Heart left ventricle (tissue), 16 donors: ENCODE results near the gene ATXN1. TPM values are rescaled to one million over a fixed set of nuclear protein-coding genes. Genes with fewer than 3 reads are reported as not detected.
"Not testable (repeated sequence)": the region's sequence is repeated elsewhere in the genome, so short reads cannot be mapped to it uniquely, and the experiment has no call there.

Experiments
- ATAC-seq, 4 donors: fragments of 200-7000 bp; cut with Tn5 transposase; one replicate each; pipeline ENCODE4 v1.9.1; 2020 to 2022; ENCODE audit warnings: moderate library complexity in 4 of 4, mild to moderate bottlenecking in 3 of 4, moderate number of reproducible peaks in 1 of 4
- DNase-seq, 5 donors: peaks; one replicate each; pipeline ENCODE4 v3.0.0-alpha.2; 2020
- H3K27ac ChIP-seq, 12 donors: fragments of 200-600 bp; sonication (generic) in 4 of 12; one replicate each; pipeline versions ENCODE4 v1.5.0 to v1.8.0; 2016 to 2022; ENCODE audit warnings: mild to moderate bottlenecking in 2 of 12
- H3K27me3 ChIP-seq, 9 donors: fragments of 200-600 bp; sonication (generic) in 2 of 9; one replicate each; pipeline versions ENCODE4 v1.5.1 to v1.8.0; 2016 to 2022; ENCODE audit warnings: mild to moderate bottlenecking in 3 of 9
- H3K36me3 ChIP-seq, 9 donors: fragments of 200-600 bp; sonication (generic) in 2 of 9; one replicate each; pipeline versions ENCODE4 v1.5.0 to v1.8.0; 2018 to 2022; ENCODE audit warnings: mild to moderate bottlenecking in 2 of 9
- H3K4me1 ChIP-seq, 12 donors: fragments of 200-600 bp; sonication (generic) in 4 of 12; one replicate each; pipeline versions ENCODE4 v1.5.0 to v1.8.0; 2016 to 2022; ENCODE audit warnings: mild to moderate bottlenecking in 3 of 12
- H3K4me3 ChIP-seq, 12 donors: fragments of 200-600 bp; sonication (generic) in 4 of 12; one replicate each; pipeline versions ENCODE4 v1.5.0 to v1.8.0; 2017 to 2022; ENCODE audit warnings: mild to moderate bottlenecking in 9 of 12, moderate library complexity in 4 of 12
- H3K9me3 ChIP-seq, 12 donors: fragments of 200-600 bp; sonication (generic) in 4 of 12; one replicate each; pipeline versions ENCODE4 v1.5.0 to v1.8.0; 2016 to 2022; ENCODE audit warnings: mild to moderate bottlenecking in 1 of 12
- POLR2A ChIP-seq, 2 donors: fragments of 450-650 bp; IDR thresholded peaks; one replicate each; pipeline ENCODE4 v1.6.1; 2017; ENCODE audit warnings: antibody characterized with exemption in 2 of 2, mild to moderate bottlenecking in 2 of 2, moderate library complexity in 2 of 2
- WGBS, 4 donors: extraction: QIAGEN DNeasy Blood & Tissue Kit in 2 of 4; methylation state at CpG; one replicate each; pipeline versions ENCODE4 v1.1.5 to v1.1.7; 2013 to 2018; 5-methylcytosine and 5-hydroxymethylcytosine counted together
- intact Hi-C, 10 donors: fragments of 100-400 bp; cut with DNase I; formaldehyde crosslinking; loops; one replicate each; pipeline versions ENCODE4 v1.11.1 to v1.14.2; 2022
- polyA plus RNA-seq, 2 donors: library from polyadenylated mRNA; stranded (reverse); fragments of 200-250 nt; gene quantifications; one replicate each; pipeline ENCODE4 v1.2.3, GENCODE V29; 2013
- total RNA-seq, 9 donors: library from RNA; depleted of rRNA in 2 of 9; stranded (reverse); fragments of >200 nt in 2 of 9; fragmentation: NEBNext Ultra II Directional in 3 of 9; extraction: Animal tissue kit (Norgen Biotek cat#: 25700) in 3 of 9; gene quantifications; one replicate each; pipeline versions ENCODE4 v1.1.0 to v1.2.4, GENCODE V29; 2016 to 2023
- TF ChIP-seq, protein P1 (sequence below), 12 donors: fragments of 200-600 bp; sonication (generic) in 4 of 12; IDR thresholded peaks; one replicate each; pipeline versions ENCODE4 v1.5.0 to v1.8.0; 2018 to 2022; ENCODE audit warnings: antibody characterized with exemption in 12 of 12, mild to moderate bottlenecking in 5 of 12
- donor health status: ischemic (EF 13 %, LVEDD 7.1; RV severe dilation, severe dysfunction).
- donor health status: healthy with polysubstance abuse.
- donor health status: DM: no; HTN: yes; CAD: no.
- donor health status: DM: no; HTN: no; CAD: no.
- donor health status: ischemic (EF 25% LVEDD 6.9; RV normal size, moderate dysfunction).
- donor health status: ischemic (EF 25% LVEDD 5.7; RV mildly dilated, moderate dysfunction).
- donor health status: healthy.
- donor health status: DM: yes; HTN: yes; CAD: no.
- donor health status: ischemic (EF 35%, LVEDD 5.7; RV mildly dilated, moderate dysfunction).
- donor health status: nonischemic (EF 11% LVEDD 7.7; RV severe dilation, severe dysfunction).
- donor health status: DM: yes; HTN: yes; CAD: no.
- donor health status: PGD.
- donor health status: ischemic (EF 29% LVEDD 5.4; RV normal size, mild dysfunction).
- donor health status: nonischemic (EF 23%, LVEDD 6.1; RV moderate dilation, normal function).

The ATXN1 gene
- total and polyA plus RNA-seq, 11 donors, result 8.7 to 51.8 (median 36.0) TPM

DNA sequence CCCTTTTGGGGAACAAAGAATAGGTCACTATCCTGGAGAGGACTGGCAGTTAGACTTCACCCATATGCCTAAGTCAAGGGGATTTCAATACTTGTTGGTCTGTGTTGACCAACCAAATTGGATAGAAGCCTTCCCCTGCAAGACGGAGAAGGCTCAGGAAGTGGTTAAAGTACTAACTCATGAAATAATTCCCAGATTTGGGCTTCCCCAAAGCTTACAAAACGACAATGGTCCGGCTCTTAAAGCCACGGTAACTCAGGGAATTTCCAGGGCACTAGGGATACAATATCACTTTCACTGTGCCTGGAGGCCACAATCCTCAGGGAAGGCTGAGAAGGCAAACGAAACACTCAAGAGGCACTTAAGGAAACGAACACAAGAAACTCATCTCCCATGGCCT lies 299.8 kb downstream of the ATXN1 start:
- no peak for ATAC-seq
- H3K4me1 ChIP-seq, result peaks cover 0 to 6% (median 0%) of the 10 kb centered on the region in 12 donors
- no peaks in the 10 kb centered on the region for H3K27me3 ChIP-seq
- H3K27ac ChIP-seq, result no peak overlapping the region
- no peak overlapping the region for H3K4me3 ChIP-seq
- TF ChIP-seq, protein P1, sequence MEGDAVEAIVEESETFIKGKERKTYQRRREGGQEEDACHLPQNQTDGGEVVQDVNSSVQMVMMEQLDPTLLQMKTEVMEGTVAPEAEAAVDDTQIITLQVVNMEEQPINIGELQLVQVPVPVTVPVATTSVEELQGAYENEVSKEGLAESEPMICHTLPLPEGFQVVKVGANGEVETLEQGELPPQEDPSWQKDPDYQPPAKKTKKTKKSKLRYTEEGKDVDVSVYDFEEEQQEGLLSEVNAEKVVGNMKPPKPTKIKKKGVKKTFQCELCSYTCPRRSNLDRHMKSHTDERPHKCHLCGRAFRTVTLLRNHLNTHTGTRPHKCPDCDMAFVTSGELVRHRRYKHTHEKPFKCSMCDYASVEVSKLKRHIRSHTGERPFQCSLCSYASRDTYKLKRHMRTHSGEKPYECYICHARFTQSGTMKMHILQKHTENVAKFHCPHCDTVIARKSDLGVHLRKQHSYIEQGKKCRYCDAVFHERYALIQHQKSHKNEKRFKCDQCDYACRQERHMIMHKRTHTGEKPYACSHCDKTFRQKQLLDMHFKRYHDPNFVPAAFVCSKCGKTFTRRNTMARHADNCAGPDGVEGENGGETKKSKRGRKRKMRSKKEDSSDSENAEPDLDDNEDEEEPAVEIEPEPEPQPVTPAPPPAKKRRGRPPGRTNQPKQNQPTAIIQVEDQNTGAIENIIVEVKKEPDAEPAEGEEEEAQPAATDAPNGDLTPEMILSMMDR (IDR thresholded peaks at IDR 0.05), result no peak
- no peak for TF ChIP-seq POLR2A (IDR thresholded peaks at IDR 0.05)
- intact Hi-C loops, result no loop called here
- no peak for DNase-seq
- peaks cover 0 to 8% (median 0%) of the 10 kb centered on the region in 12 donors for H3K9me3 ChIP-seq
- 59 to 69% (median 64%) methylated on average over 6 of the region's 6 CpGs for WGBS, 4 donors
- H3K36me3 ChIP-seq, result no peaks in the 10 kb centered on the region

DNA sequence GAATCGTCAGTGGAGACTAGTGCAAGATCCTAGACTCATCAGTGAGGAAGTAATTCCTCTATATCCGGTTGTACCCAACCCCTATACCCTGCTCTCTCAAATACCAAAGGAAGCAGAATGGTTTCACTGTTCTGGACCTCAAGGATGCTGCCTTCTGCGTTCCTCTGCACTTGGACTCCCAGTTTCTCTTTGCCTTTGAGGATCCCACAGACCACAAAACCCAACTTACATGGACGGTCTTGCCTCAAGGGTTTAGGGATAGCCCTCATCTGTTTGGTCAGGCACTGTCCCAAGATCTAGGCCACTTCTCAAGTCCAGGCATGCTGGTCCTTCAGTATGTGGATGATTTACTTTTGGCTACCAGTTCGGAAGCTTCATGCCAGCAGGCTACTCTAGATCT lies 301.8 kb downstream of the ATXN1 start:
- H3K27ac ChIP-seq, H3K4me1 ChIP-seq, H3K27me3 ChIP-seq, H3K4me3 ChIP-seq, H3K36me3 ChIP-seq, DNase-seq, intact Hi-C loops, ATAC-seq: not testable (repeated sequence)
- H3K9me3 ChIP-seq, result peaks cover 0 to 21% (median 3%) of the 10 kb centered on the region in 12 donors
- WGBS, 4 donors, result 84 to 88% (median 86%) methylated on average over 5 of the region's 5 CpGs

DNA sequence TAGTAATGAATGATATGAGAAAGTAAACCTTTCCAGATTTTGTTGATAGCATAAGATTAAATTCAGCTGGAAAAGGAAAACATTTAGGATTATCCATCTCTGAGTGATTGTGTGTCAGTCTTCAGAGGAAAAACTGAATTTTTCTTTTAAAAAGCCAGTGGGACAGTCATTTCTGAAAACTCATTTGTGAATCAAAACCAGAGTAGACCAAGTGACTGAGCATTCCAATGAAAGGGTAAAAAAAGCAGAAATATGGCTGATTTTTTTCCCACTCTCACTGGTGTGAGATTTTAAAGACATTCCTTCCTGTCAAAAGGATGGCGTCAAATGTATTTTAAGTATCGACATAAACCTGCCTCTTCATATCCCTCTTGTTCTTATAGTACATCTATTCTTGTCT lies 308.9 kb downstream of the ATXN1 start:
- H3K27ac ChIP-seq, result no peak overlapping the region
- H3K9me3 ChIP-seq, result peaks cover 0 to 20% (median 3%) of the 10 kb centered on the region in 12 donors
- WGBS, 4 donors, result 45 to 71% (median 58%) methylated on average over 2 of the region's 2 CpGs
- H3K4me3 ChIP-seq, result no peak overlapping the region
- peaks cover 0 to 11% (median 0%) of the 10 kb centered on the region in 12 donors for H3K4me1 ChIP-seq
- no peaks in the 10 kb centered on the region for H3K36me3 ChIP-seq
- DNase-seq (no peak), ATAC-seq (no peak)
- no peaks in the 10 kb centered on the region for H3K27me3 ChIP-seq
- intact Hi-C loops, result no loop called here
- TF ChIP-seq POLR2A (IDR thresholded peaks at IDR 0.05), result no peak
- TF ChIP-seq, protein P1 (IDR thresholded peaks at IDR 0.05), result no peak

DNA sequence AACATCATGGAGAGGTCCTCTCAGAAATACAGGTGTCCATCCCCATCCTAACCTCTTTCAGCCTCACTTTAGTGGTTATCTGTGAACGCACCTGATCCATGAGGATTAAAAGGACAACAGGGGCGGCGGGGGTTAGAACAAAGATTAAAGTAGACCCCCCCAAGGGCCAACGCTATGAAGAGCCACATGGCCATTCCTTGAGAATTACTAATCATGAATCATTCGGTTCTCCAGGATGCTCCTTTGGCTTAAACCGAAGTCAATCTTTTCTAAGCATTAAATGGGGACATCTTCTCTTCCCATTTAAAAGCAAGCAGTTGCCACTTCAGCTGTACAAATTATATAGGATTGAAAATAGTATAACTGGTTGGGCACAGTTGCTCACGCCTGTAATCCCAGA lies 310.4 kb downstream of the ATXN1 start:
- peaks cover 0 to 6% (median 2%) of the 10 kb centered on the region in 12 donors for H3K9me3 ChIP-seq
- intact Hi-C loops, result no loop called here
- H3K27ac ChIP-seq, result no peak overlapping the region
- no peak overlapping the region for H3K4me3 ChIP-seq
- peaks cover 0 to 11% (median 0%) of the 10 kb centered on the region in 12 donors for H3K4me1 ChIP-seq
- no peak for DNase-seq
- H3K27me3 ChIP-seq, result no peaks in the 10 kb centered on the region
- H3K36me3 ChIP-seq, result no peaks in the 10 kb centered on the region
- ATAC-seq, result no peak
- TF ChIP-seq, protein P1 (IDR thresholded peaks at IDR 0.05), result no peak
- TF ChIP-seq POLR2A (IDR thresholded peaks at IDR 0.05), result no peak
- 96 to 98% (median 96%) methylated on average over 7 of the region's 7 CpGs for WGBS, 4 donors

DNA sequence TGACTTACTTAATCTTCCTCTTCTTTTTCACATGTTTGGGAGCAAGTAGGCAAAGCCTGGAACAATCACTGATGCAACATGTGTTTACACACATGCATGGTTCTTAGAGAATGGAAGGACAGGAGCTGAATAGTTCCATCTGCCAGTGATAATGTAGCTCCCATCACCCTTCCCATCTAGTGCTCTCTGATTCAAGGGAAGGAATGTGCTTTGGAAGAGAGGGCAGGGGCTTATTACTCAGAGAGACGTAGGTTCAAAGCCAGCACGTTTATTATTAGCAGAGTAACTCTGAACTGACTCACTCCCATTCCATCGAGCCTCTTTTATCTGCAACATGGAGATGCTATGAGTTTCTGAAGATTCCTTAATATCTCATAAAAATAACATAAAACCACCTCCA lies 311.0 kb downstream of the ATXN1 start:
- 45 to 58% (median 54%) methylated on average over 3 of the region's 3 CpGs for WGBS, 4 donors
- Histone ChIP-seq H3K9me3 (peaks cover 0 to under 1% (median 0%) of the 10 kb centered on the region in 12 donors), H3K36me3 (no peaks in the 10 kb centered on the region), H3K27me3 (no peaks in the 10 kb centered on the region), H3K27ac (no peak overlapping the region), H3K4me1 (peaks cover 0 to 11% (median 0%) of the 10 kb centered on the region in 12 donors), H3K4me3 (no peak overlapping the region)
- DNase-seq, result no peak
- intact Hi-C loops, result no loop called here
- ATAC-seq, result peak in 2 of 4 donors; percentile 42 to 46
- TF ChIP-seq, protein P1 (IDR thresholded peaks at IDR 0.05), result no peak
- no peak for TF ChIP-seq POLR2A (IDR thresholded peaks at IDR 0.05)
